H1 (cell line): ENCODE results near the gene CCDC73.

Experiments
- ATF2 ChIP-seq: IDR thresholded peaks from 2 replicates; pipeline ENCODE4 v1.6.1; 2012; ENCODE audit warnings: low read length, inconsistent platforms
- CTCF ChIP-seq, 3 experiments: IDR thresholded peaks; 1 replicate in 2 of 3; 2 replicates in 1 of 3; pipeline versions ENCODE4 v1.5.1 to v1.6.1; 2011; ENCODE audit warnings: low read length in 3 of 3, mild to moderate bottlenecking in 3 of 3, inconsistent platforms in 2 of 3, low read depth in 1 of 3, moderate library complexity in 1 of 3; ENCODE audit not compliant: insufficient read depth in 1 of 3; ENCODE audit errors: control extremely low read depth in 1 of 3
- HDAC6 ChIP-seq: IDR thresholded peaks from one replicate; pipeline ENCODE4 v1.7.1; 2012; ENCODE audit warnings: low read depth, mild to moderate bottlenecking, inconsistent platforms, low read length, moderate library complexity
- JUND ChIP-seq: IDR thresholded peaks from 2 replicates; pipeline ENCODE4 v1.6.1; 2011; ENCODE audit warnings: mild to moderate bottlenecking, improper control_type of control experiment, low read length
- MAFK ChIP-seq: IDR thresholded peaks from 2 replicates; pipeline ENCODE4 v1.6.1; 2012; ENCODE audit warnings: low read depth, mild to moderate bottlenecking, improper control_type of control experiment, low read length
- PHF8 ChIP-seq: fragments of 200-600 bp; sonication (generic); conservative IDR thresholded peaks from 2 replicates; pipeline ENCODE4 v1.7.1; 2012; ENCODE audit warnings: low read depth, mild to moderate bottlenecking, inconsistent platforms, low read length, moderate library complexity
- POLR2A ChIP-seq, 2 experiments: IDR thresholded peaks; 1 replicate in 1 of 2; 2 replicates in 1 of 2; pipeline ENCODE4 v1.6.1; 2011; ENCODE audit warnings: low read depth in 2 of 2, low read length in 2 of 2, mild to moderate bottlenecking in 2 of 2; ENCODE audit errors: control extremely low read depth in 1 of 2
- SAP30 ChIP-seq: fragments of 300-600 bp; sonication (generic); IDR thresholded peaks from 2 replicates; pipeline ENCODE4 v1.7.1; 2012; ENCODE audit warnings: low read length, moderate library complexity, mild to moderate bottlenecking, inconsistent platforms; ENCODE audit not compliant: insufficient read depth, insufficient replicate concordance
- TAF1 ChIP-seq: IDR thresholded peaks from 2 replicates; pipeline ENCODE4 v1.6.1; 2011; ENCODE audit warnings: mild to moderate bottlenecking, low read depth, low read length

GRCh38 chr11:32819187-32819586 is 24.7 kb upstream of the CCDC73 start:
- TF ChIP-seq ATF2 = no peak
- no peak for TF ChIP-seq JUND
- TF ChIP-seq MAFK = no peak
- no peak for TF ChIP-seq CTCF (IDR thresholded peaks at IDR 0.05; ENCODE audit: control extremely low read depth in 1 of 3, insufficient read depth in 1 of 3, low read depth in 1 of 3, low read length in 3 of 3)
- no peak for TF ChIP-seq POLR2A (IDR thresholded peaks at IDR 0.05; ENCODE audit: control extremely low read depth in 1 of 2, low read depth in 2 of 2, low read length in 2 of 2)
- TF ChIP-seq TAF1 = no peak
- TF ChIP-seq PHF8 = no peak
- no peak for TF ChIP-seq HDAC6
- no peak for TF ChIP-seq SAP30
